GM18907 (cell line): ENCODE results near the gene TANC1.
"Not testable (repeated sequence)": the region's sequence is repeated elsewhere in the genome, so short reads cannot be mapped to it uniquely, and the experiment has no call there.

Experiments used
- ATAC-seq: cut with Tn5 transposase; IDR thresholded peaks from one replicate; pipeline ENCODE4 v1.9.1; 2021; ENCODE audit warnings: mild to moderate bottlenecking, moderate library complexity; ENCODE audit not compliant: unreplicated experiment

The TANC1 gene

GRCh38 chr2:159022019-159022418, 53.6 kb downstream of the TANC1 start:
- ATAC-seq, result no peak

- ATAC-seq, result no peak
Measured at GRCh38 chr2:159026170-159026569, 57.7 kb downstream of the TANC1 start.

GRCh38 chr2:159028776-159029175, 60.3 kb downstream of the TANC1 start:
- no peak for ATAC-seq

GRCh38 chr2:159029936-159030335, 61.5 kb downstream of the TANC1 start:
- no peak for ATAC-seq

GRCh38 chr2:159030674-159031380, 62.4 kb downstream of the TANC1 start:
- ATAC-seq, result no peak

GRCh38 chr2:159032146-159032545, 63.7 kb downstream of the TANC1 start:
- no peak for ATAC-seq

GRCh38 chr2:159032580-159032979, 64.1 kb downstream of the TANC1 start:
- no peak for ATAC-seq

- no peak for ATAC-seq
Measured at GRCh38 chr2:159034713-159035112, 66.3 kb downstream of the TANC1 start.

- no peak for ATAC-seq
Measured at GRCh38 chr2:159035790-159036411, 67.5 kb downstream of the TANC1 start.

- ATAC-seq, result not testable (repeated sequence)
Measured at GRCh38 chr2:159036461-159036860, 68.0 kb downstream of the TANC1 start.

GRCh38 chr2:159041328-159041727, 72.9 kb downstream of the TANC1 start:
- ATAC-seq, result not testable (repeated sequence)

GRCh38 chr2:159042115-159042850, 73.8 kb downstream of the TANC1 start:
- ATAC-seq, result no peak

GRCh38 chr2:159043710-159044109, 75.3 kb downstream of the TANC1 start:
- ATAC-seq, result no peak

GRCh38 chr2:159044804-159045286, 76.4 kb downstream of the TANC1 start:
- ATAC-seq, result no peak

GRCh38 chr2:159045545-159046454, 77.4 kb downstream of the TANC1 start:
- no peak for ATAC-seq

GRCh38 chr2:159046966-159047365, 78.5 kb downstream of the TANC1 start:
- ATAC-seq, result no peak

- no peak for ATAC-seq
Measured at GRCh38 chr2:159050426-159050825, 82.0 kb downstream of the TANC1 start.

GRCh38 chr2:159051133-159051532, 82.7 kb downstream of the TANC1 start:
- no peak for ATAC-seq

GRCh38 chr2:159051661-159052060, 83.2 kb downstream of the TANC1 start:
- ATAC-seq, result no peak

- ATAC-seq, result no peak
Measured at GRCh38 chr2:159052157-159052601, 83.7 kb downstream of the TANC1 start.
